Occipital lobe (tissue), 2 donors: ENCODE measurements around the gene MRM2. TPM values are rescaled to one million over a fixed set of nuclear protein-coding genes. Genes with fewer than 3 reads are reported as not detected.
A peak's percentile ranks its signal among the peaks of the same experiment; 100 is the strongest.

ENCODE experiments used
- DNase-seq: peaks from one replicate; lab custom pipeline; 2025; lab: John Stamatoyannopoulos, UW
- total RNA-seq: library from RNA; depleted of rRNA; stranded (reverse); fragments of >200 nt; gene quantifications from one replicate; pipeline ENCODE4 v1.2.3, GENCODE V29; 2014

Gene MRM2
- total RNA-seq, 1 donor from 2014 or later, result 15.0 TPM

DNA sequence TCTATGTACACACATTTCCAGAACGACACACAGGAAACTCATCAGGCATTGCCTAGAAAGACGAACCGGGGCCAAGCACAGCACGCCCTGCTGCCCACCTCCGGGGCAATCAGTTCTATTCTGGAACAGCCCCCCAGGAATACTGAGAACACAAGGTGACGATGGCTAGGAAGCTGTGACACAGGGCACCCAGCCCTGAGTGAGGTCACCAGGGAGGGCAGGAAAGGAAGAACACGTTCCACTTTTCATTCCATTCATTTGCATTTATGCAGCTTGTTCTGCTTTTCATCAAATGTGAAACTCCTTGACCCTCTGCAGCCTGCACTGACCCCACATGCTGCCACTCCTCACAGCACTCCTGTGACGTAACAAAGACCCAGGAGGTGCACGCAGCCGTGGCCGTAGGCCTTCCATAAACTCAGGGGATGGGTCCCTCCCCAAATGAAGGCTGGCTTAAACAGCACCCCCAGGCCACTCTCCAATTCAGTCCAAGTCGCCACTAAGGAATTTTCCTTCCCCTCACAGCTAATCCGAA is 38.2 kb downstream of the MRM2 start:
- no peak for DNase-seq

GRCh38 chr7:2202901-2203765 is 38.9 kb downstream of the MRM2 start:
- no peak for DNase-seq

- no peak for DNase-seq
Measured at GRCh38 chr7:2202361-2202761, 39.6 kb downstream of the MRM2 start.

- no peak for DNase-seq
Measured at GRCh38 chr7:2201686-2202360, 40.2 kb downstream of the MRM2 start.

DNA sequence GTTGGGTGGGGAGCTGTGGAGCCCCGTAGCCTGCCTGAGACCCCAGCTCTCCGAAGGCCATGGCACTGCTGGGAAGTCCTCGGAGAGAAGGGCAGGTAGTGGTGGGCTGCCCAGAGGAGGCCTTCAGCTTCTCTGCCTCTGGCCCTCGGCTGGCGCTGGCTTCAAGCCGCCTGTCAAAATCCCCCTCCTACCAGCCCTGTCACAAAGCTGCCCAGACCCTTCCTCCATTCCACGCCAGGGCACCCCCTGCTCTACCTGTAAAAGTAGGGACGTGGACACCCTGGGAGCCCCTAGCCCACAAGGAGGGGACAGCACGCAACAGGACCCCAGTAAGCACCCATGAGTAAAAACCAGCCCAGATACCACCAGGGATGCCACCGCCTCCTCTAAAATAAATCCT is 40.9 kb downstream of the MRM2 start:
- no peak for DNase-seq

- DNase-seq, result no peak
Measured at GRCh38 chr7:2200584-2200980, 41.4 kb downstream of the MRM2 start.

DNA sequence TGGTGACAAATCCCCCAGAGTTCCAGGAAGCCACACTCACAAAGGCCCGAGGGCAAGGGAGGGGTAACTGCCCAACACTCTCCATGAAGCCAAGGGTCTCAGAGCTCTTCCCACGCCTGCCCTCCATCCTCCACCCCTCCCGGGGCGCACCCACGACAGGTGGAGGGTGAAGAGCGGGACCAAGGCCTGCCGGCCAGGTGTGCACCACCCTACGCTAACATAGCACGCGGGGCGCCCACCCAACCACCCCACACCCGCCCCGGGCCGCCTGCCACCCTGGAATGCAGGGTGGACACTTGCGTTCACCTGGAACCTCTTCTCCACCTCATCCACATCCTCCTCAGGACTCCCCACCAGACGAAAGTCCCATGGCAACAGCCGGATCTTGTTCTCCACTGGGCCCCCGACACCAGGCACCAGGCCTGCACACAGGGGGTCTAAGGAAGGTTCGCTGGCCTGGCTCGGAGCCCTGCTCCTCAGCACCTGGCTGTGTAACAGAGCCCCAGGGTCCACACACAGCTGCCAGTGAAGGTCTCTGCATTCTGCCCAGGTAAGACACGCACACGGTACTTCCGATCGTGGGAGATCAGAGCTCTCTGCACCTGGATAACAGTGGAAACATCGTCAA is 41.9 kb downstream of the MRM2 start:
- DNase-seq, result no peak

GRCh38 chr7:2199528-2199927 is 42.5 kb downstream of the MRM2 start:
- DNase-seq, result no peak

DNA sequence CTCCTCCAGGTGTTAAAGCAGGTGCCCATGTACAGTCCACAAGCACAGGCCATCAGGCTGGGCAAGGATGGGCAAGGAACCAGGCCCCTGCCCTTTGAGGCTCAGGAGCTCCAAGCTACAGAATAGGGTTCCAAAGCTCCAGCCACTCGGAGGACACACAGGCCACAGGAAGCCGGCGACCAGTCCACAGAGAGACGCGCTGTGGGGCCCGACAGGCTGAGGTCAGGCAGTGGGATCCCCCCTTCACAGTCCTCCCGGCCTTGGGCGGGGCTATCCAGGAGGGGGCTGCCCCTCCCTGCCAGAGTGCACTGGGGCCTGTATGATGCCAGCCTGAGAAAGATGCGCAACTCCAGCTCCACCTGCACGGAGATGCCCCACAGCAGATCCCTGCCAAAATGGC is 43.2 kb downstream of the MRM2 start:
- no peak for DNase-seq

DNA sequence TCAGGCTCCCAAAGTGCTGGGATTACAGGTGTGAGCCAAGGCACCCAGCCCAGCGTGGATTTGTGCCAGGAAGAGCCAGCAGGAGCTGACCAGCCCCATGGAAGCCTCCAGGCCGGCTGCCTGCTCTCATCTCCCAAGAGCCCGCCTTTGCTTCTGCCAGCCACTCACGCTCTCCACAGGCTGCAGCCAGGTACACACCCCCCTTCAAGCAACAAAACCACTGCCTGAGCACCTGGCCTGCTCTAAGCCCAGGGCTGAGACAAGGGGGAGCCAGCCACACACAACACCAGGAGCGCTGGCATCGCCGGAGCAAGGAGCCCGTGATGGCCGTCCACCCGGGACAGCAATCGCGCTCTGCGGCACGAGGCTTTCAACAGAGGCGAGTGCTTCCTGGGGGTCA is 43.8 kb downstream of the MRM2 start:
- no peak for DNase-seq

DNA sequence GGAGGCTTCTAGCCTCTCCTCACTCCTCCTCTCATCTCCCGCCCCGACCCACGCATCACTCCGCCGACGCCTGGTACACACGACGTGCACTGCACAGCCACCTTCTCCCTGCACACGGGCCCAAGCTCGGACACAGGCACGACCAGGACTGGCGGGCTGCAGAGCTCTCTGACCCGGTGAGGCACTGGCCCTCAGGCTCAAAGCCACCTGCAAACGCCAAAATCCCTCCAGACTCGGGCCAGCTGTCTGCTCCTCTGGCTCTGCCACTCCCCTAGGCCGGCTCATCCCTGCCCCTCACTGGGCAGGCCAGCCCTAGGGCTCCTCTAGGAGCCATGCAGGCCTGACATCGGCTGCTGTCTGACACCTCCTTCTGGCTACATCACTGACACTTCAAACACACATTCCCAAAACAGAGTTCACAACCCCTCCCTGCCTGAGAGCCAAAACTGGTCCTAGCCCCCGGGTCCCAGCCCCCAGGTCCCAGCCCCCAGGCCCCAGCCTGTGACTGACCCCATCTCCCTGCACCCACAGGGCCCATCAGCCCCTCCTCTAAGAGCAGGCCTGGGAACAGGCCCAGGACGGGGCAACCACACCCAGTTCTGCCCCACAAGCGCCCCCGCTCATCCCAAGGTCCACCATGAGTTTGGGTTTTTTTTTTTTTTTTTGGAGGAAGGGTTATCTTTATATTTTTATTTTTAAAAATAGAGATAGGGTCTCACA is 44.4 kb downstream of the MRM2 start:
- no peak for DNase-seq

DNA sequence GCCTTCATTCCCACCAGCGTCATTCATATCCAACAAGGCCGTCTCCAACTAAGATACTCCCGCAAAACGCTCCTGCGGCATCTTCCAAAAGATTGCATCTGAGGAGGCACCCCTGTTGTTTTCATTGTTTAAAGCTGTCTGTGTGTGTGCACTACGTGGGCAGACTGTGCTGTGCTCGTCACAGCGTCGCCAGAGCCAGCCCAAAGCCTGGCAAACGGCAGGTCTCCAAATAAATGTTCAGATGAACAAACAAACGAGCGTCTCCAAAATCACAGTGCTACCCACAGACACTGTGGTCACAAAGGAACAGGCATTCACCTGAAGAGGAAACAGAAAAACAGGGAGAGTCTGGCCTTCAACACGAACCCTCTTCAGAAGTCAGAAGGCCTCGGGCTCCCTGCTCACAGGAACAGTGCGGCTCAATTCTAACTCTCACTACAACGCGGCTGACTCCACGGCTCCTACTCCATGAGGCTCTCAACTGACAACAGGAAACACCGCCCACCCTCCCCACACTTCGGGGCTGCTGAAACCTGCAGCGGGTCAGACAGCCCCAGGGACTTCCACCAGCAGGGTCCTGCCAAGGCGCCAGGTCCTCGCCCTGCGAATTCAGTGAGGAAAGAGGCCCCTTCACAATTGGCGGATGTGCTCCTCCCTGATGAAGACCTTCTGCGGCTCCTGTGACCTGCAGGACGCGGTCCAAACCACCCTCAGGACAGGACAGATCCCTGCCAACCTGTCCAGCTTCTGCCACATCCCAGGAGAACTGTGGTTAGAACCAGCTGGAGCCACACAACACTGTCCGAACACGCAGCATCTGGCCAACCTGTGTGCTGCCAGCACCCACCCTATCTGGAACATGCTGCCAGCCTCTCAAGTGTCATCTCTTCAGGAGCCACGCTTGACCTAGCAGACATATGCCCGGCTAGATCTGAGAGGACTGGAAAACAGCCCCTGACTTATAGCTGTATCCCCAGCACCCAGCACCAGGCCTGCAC is 45.3 kb downstream of the MRM2 start:
- no peak for DNase-seq

DNA sequence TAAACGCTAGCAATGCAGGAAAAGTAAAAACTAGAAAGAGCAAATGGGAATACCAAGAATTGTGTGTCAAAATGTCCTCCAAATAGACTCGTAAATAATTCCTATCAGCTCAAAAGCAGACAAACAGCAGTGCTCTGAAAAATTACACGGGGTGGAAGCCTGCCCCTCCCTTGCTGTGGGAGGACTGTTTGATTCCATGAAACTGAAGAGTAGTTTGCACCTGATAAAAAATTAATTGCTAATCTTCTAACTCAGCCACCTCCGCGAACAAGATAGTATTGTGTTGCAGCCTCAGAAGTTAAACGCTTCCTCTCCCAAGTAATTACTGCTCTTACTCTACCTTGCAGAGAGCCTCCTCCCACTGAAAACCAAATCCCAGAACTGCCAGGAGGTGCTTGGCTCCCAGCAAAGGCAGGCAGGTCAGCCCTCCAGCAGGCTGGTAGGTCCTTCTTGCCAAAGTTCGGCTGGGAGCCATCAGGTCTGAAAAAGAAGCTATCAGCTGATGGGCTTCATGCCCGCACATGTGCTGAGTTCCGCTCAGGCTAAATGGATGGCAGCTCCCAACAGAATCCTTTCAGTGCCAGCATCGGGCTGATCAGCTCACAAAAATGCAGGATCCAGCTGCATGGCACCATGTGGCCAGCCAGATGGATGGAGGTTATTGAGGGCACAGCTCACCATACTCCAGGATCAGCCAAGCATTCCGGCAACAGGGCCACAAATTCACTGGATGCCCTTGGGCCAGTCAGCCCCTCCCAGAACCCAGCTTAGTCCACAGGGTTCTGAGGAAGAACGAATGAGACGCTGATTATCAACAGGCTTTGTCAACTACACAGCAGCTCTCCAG is 46.4 kb downstream of the MRM2 start:
- DNase-seq, result peak; percentile 69

- no peak for DNase-seq
Measured at GRCh38 chr7:2193575-2194305, 48.3 kb downstream of the MRM2 start.

DNA sequence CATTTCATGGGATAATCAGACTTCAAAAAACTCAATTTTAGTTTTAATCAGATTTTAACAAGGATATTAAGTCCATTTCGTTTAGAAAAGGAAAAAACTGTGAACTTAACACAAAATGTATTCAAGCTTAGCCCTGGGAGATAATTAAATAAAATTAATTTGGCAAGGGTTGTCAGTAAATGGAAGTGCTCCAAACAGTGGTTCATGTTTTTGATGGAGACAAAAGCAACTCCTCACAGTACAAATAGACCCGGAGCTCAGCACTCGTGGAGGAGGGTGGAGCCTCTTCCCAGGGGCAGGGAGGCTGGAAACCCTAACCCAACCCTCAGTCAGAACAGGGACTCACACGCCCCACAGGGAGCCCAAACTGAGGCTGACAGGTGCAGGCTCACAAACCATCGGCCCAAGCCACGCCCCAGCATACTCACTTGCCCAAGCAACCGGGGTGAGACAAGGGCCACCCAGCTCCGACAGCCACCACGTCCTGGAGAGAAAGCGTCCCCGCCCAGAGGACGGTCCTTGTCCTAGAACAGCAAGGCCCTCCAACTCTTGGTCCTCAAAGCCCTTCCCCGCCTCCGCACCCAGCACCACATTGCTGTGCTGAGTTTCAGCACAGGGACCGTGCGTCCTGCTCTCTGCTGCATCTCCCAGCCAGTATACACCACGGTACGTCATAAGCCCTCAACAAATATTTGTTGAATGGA is 49.0 kb downstream of the MRM2 start:
- DNase-seq, result no peak

DNA sequence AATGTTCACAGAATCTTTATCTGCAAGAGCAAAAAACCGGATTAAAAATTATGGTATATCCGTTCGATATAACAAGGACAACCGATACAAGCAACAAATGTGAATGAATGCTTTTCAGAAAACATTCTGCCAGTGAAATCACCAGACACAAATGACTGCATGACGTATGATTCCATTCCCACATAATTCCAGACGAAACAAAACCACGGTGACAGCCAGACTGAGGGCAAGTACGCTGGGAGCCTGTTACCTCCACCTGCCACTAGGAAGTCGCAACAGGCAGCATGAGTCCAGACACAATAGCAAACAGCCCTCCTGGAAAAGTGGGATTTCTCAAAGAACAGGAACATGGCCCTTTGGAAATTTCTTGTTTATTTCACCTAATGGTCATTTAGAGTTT is 51.0 kb downstream of the MRM2 start:
- no peak for DNase-seq

DNA sequence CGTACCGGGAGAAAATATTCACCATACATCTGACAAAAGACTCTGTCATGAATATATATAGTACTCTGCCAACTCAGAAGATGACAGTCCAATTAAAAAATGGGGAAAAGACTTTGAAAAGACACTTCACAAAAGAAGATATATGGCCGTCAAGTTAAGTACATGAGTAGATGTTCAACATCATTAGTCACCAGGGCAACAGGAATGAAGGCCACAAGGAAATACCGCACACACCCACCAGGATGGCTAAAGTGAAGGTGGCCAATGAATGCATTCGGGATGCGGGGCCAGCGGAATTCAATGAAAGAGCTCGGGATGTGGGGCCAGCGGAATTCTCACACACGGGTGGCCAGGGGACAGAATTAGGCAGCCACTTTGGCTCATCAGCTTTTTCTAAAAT is 51.5 kb downstream of the MRM2 start:
- DNase-seq, result no peak

- DNase-seq, result no peak
Measured at GRCh38 chr7:2186166-2186565, 55.8 kb downstream of the MRM2 start.
